GM18517 (cell line): ENCODE data around the gene EIF2B2.

Source experiments
- ATAC-seq: cut with Tn5 transposase; IDR thresholded peaks from one replicate; pipeline ENCODE4 v1.9.1; 2021; ENCODE audit warnings: mild to moderate bottlenecking, moderate library complexity; ENCODE audit not compliant: unreplicated experiment

Gene EIF2B2

GRCh38 chr14:75002392-75003249 is at the start of gene EIF2B2:
EIF2B2 (plus strand) TSS chr14:75002921; CDS start chr14:75002991, 70 bp downstream.
- ATAC-seq = peak; percentile 95

- ATAC-seq = no peak
These were observed 49.0 kb upstream of the EIF2B2 start for GRCh38 chr14:74953686-74954085.

DNA sequence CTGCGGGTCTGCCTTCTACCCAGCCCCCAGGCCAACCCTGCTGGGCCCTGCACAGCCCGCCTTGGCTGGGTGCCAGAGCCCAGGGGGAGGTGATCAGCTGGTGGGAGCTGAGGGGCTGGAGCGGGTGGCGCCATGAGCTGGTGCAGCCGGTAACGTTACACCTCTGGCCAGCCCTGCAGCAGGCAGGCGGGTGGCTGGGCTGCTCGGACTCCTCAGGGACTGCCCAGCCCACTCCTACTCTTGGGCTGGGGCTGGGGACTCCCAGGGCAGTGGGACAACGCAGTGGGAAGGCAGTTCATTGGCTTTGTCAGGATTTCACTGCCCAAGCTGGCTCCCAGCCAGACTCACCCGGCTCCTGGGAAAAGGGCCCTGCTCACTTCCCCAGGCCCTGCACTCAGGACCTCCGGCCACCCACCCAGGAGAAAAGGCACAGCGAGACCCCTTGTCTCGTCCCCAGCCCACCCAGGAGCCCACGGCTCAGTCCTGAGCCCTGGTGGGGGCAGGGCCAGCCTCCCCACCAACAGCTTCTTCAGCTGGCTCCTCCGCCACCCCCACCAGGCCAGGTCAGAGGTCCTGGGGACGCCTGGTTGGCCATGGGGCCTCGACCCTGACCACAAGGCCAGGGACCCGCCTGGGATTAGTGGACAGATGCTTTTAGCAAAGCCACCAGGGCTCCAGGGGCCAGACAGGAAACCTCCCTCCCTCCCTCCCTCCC is 48.3 kb upstream of the EIF2B2 start:
- ATAC-seq = no peak

DNA sequence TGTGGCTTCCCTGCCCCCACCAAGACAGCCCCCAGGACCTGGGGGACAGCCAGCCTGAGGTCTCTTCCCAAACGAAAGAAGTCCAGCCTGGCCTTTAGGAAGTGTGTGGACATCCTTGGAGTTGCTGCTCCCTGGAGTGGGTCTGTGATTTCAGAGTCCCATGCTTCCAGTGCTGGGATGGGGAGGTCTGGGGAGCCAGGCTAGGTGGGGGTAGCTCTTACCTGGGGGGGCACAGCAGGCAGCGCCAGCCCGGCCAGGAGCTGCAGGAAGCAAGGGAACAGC is 47.8 kb upstream of the EIF2B2 start:
- no peak for ATAC-seq

- ATAC-seq = no peak
These were observed 47.3 kb upstream of the EIF2B2 start, which contains the start of gene PGF for GRCh38 chr14:74955229-74956026. PGF (minus strand) TSS chr14:74955597; CDS start chr14:74955242, 355 bp downstream.

GRCh38 chr14:74956027-74956279 is 46.8 kb upstream of the EIF2B2 start:
- ATAC-seq = no peak

DNA sequence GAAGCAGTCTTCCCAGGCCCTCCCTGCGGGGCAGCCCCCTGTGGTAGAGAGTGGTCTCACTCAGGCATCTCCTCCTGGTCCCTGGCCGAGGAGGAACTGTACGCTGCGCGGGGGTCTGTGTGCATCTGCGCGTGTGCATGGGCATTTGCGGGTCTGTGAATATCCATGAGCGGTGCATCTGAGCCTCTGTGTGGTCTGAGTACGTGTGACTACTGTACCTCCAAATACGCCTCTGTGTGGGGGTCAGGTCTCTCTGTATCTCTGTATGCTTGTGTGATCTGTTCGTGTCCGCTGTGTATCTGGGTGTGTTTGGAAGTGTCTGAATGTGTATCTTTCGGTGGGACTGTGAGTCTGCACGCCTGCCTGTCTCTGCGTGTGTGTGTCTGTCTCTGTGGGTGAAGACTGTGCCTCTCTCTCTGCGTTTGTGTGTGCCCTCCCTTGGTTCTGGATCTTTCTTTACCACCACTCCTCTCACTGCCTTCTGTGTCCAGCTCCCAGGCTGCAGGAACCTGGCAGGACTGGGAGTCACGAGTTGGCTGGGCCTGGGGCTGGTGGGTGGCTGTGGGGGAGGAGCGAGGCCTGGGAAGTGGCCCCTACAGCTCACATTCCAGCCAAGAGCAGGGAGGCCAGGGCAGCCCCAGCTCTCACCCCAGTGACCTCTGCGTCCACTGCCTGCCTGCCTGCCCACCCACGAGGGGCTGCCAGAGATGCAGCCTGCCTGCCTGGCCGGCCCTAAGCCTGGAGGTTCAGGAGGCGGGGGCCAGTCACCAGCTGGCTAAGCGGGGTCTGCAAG is 46.2 kb upstream of the EIF2B2 start:
- ATAC-seq = no peak

DNA sequence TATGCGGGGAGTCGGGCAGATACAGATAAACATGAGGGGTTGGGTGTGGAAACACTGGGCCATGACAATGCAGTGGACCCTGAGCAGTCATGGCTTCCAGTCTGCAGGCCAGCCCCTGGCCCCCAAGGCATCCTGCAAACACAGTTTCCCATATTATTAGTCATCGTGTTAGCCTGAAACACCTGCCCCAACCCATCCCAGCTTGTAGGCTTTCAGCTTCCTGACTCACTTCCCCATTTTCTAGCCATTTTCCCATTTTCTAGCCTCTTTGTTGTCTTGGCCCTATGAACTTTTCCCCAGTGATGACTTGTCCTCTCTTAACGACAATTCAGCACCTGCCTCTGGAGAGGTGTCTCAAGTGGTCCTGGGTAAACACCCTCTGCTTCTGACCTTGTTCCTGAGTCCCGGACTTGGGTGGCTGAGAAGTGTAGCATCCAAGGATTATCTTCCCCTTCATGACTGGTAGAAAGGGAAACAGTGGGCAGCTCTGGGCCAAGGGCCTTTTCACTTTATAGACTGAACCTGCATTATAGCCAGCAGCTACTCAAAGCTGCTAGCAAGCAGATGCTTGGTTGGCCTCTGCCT is 43.0 kb upstream of the EIF2B2 start:
- ATAC-seq = no peak

DNA sequence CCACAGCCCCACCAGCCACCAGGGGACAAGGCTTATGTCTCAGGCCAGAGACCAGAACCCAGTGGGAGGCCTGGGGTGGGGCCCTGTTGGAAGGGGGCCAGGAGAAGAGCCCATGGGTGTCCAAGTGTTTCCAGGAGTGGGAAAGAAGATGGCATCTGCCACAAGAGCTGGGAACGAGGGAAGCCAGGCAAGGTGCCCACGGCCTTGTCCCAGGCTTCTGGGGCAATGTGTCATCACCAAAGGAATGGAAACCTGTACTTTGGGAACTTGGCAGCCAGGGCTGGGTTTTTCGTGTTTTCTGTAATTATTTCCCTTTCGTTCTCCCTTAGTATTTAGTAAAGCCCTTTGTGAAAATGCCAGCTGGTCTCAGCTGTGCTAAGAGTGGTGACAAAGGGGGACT is 42.0 kb upstream of the EIF2B2 start:
- ATAC-seq = no peak

GRCh38 chr14:74961238-74961911 is 41.3 kb upstream of the EIF2B2 start:
- no peak for ATAC-seq

DNA sequence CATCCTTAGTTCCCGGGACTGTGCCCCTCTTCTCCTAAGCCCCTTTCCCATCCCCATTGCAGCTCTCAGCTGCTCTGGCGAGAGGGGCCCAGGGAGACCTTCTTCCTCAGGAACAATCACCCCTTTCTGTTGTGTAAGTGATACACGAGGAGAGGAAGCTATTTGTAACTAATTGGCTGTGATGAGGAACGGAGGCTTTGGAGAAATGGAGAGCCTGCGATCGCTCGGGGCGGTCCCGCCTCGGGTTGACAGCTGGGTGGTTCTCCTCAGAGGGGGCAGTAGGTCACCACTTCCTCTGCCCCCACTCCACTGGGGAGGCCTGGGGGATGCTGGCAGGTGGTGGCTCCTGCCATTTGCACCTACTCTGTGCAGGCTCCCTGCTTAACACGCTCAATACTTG is 40.7 kb upstream of the EIF2B2 start:
- ATAC-seq = no peak

- no peak for ATAC-seq
These were observed 40.2 kb upstream of the EIF2B2 start for GRCh38 chr14:74962493-74962892.

GRCh38 chr14:74963178-74963704 is 39.5 kb upstream of the EIF2B2 start:
- no peak for ATAC-seq

- ATAC-seq = no peak
These were observed 38.9 kb upstream of the EIF2B2 start for GRCh38 chr14:74963705-74964271.

DNA sequence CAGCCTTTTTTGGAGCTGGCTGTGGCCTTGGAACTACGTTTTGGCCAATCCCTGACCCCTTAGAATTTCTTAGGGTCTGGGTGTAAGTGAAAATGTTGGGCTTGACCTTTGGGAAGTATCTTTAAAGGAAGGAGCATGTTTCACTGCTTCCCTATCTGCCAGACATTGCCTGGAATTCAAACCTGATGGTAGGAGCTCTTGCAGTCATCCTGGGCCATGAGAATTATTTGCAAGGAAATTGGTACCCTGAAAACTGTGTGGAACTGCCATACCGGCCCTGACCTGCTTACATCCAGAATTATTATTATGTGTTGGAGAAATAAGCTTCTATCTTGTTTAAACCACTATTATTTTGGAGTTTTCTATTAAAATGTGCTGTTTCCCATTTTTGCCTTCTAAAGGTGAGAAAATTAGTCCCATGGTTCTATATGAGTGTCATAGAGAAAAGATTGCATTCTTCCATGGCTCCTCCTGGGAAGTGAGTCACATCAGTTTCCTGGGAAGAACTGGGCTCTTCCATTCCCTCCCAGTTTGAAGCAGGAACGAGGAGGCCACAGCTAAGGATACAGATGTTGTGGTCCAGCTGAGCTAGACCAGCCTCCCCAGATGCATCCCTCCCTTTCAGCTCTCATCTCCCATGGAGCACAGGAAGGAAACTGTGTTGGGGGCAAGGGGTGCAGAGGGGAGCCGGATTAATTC is 37.8 kb upstream of the EIF2B2 start:
- ATAC-seq = no peak

DNA sequence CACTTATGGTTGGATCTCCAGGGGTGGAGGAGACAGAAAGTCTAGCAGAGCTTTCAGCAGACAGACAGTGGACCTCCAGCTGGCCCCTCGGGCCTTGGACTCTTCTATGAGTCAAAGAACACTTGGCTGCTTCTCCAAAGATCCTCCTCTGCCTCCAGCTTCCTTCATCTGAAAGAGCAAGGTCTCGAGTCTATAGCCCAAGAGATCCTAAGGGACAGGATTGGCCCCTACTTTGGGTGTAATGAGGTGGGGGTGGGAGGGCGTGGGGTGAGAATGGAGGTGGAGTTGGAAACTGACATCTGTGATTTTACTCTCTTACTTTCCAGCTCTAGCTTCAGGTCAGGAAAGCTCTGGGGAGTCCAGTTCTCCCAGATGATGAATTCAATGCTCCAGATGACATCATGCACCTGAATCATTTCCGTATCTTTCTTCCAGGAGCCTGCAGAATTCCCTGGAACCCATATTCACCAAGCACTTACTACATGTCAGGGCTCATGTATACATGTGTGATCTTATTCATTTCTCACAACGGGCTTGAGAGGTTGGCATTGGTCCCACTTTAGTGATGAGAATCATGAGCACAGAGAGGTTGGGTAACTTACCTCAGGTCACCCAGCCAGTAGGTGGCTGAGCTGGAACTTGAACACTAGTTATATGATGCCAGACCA is 37.1 kb upstream of the EIF2B2 start:
- ATAC-seq = no peak

DNA sequence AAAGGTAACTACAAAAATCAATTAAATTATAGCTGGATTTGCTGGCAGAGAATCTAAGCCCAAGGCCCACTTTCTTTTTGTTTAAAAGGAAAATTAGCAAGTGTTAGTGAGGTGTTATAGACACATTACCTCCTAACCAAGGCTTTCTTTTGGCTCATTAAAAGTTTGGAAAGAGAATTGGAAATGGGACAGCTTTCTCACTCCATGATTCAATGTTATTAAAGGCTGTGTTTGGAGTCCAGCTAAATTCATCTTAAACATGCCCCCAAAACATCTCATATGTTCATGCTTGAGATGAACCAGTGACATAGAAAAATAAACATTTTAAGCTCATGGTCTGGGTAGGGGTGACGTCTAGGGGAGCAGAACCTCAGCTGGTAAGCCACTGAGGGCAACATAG is 33.9 kb upstream of the EIF2B2 start:
- ATAC-seq = no peak

- no peak for ATAC-seq
These were observed 29.6 kb upstream of the EIF2B2 start for GRCh38 chr14:74973003-74973653.
